ENCODE results near the gene TMEM132D. TPM values are rescaled to one million over a fixed set of nuclear protein-coding genes. Genes with fewer than 3 reads are reported as not detected.

TMEM132D gene
- total and polyA plus RNA-seq, 2 donors (not counting 3 experiments of a cell fraction or from before 2014, with no cell fraction given), result not detected

DNA sequence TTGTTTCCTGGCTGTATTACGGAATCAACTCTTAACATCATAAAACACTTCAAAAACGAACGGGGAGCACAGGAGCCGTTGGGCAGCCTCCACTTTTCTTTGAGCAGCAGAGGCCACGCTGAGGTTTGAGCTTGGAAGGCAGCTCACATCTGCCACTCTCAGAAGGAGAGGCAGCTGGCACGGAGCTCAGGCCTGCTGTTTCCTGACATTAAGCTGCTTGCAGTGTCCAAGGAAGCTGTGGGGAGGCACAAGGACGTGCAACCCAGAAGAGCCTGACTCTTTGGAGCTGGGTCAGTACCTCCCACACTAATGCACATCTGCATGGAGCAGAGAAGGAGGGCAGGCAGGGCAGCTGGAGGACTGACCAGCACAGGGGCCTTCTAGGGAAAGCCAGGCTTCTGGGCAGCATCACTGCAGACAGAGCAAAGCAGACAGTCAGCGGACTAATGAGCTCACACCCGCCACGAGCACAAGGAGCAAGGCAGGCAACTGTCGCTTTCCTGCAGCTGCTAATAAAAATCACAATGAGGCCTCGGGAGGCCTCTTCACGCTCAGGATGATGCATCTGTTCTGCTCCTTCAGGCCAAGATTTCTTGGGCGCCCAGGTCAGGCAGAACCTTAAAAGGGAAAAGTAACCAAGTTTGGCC is 839.5 kb downstream of the TMEM132D start:
- dilution Hi-C loops (cut with MboI; ENCODE audit: extremely low pct_ligation_motif_present, low sequenced_read_pairs) (no loop called here), intact Hi-C loops (cut with micrococcal nuclease) (no loop called here)
- Histone ChIP-seq H2AFZ (ENCODE audit: low read depth, low read length) (no peak overlapping the region), H3K27me3 (ENCODE audit: control insufficient read depth in 2 of 2, insufficient read depth in 2 of 2, low read length in 2 of 2) (no peaks in the 10 kb centered on the region), H3K4me2 (ENCODE audit: insufficient read depth, low read length) (no peak overlapping the region), H4K20me1 (replicated peaks; ENCODE audit: control insufficient read depth, extremely low read depth, insufficient read depth, low read length) (no peaks in the 10 kb centered on the region), H3K9ac (replicated peaks; ENCODE audit: extremely low read depth, insufficient read depth, low read length) (no peak overlapping the region), H3K27ac (ENCODE audit: insufficient read depth, low read depth, low read length) (no peak overlapping the region), H3K9me1 (replicated peaks; ENCODE audit: control insufficient read depth, extremely low read depth, insufficient read depth, low read length) (no peaks in the 10 kb centered on the region), H3K9me3 (replicated peaks; ENCODE audit: control insufficient read depth, insufficient read depth, low read length) (peaks cover 11% of the 10 kb centered on the region), H3K79me2 (ENCODE audit: control insufficient read depth, insufficient read depth, low read length) (no peaks in the 10 kb centered on the region), H3K4me3 (replicated peaks in 1 of 3; ENCODE audit: insufficient read depth in 1 of 3, low read depth in 1 of 3, low read length in 3 of 3) (no peak overlapping the region), H3K36me3 (ENCODE audit: control insufficient read depth in 2 of 2, extremely low read depth in 1 of 2, insufficient read depth in 2 of 2, low read length in 2 of 2) (no peaks in the 10 kb centered on the region), H3K4me1 (ENCODE audit: control insufficient read depth, extremely low read depth, insufficient read depth, low read length) (no peaks in the 10 kb centered on the region)
- CTCF ChIA-PET, result no interaction called here
- no TSS peak for BruUV-seq (replicated peaks)
- POLR2A ChIA-PET, result no interaction called here
- DNase-seq (ENCODE audit: low read depth, low spot score), result no peak
- TF ChIP-seq, protein P1, sequence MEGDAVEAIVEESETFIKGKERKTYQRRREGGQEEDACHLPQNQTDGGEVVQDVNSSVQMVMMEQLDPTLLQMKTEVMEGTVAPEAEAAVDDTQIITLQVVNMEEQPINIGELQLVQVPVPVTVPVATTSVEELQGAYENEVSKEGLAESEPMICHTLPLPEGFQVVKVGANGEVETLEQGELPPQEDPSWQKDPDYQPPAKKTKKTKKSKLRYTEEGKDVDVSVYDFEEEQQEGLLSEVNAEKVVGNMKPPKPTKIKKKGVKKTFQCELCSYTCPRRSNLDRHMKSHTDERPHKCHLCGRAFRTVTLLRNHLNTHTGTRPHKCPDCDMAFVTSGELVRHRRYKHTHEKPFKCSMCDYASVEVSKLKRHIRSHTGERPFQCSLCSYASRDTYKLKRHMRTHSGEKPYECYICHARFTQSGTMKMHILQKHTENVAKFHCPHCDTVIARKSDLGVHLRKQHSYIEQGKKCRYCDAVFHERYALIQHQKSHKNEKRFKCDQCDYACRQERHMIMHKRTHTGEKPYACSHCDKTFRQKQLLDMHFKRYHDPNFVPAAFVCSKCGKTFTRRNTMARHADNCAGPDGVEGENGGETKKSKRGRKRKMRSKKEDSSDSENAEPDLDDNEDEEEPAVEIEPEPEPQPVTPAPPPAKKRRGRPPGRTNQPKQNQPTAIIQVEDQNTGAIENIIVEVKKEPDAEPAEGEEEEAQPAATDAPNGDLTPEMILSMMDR (IDR thresholded peaks at IDR 0.05; ENCODE audit: extremely low read depth in 1 of 2, insufficient read depth in 1 of 2, low read depth in 1 of 2, low read length in 2 of 2), result no peak
- TF ChIP-seq FOS (IDR thresholded peaks at IDR 0.05; ENCODE audit: borderline replicate concordance, insufficient read depth, low read length) (no peak), POLR2AphosphoS5 (IDR thresholded peaks at IDR 0.05; ENCODE audit: insufficient read depth, low read depth, low read length) (no peak)
- no peak for FAIRE-seq

DNA sequence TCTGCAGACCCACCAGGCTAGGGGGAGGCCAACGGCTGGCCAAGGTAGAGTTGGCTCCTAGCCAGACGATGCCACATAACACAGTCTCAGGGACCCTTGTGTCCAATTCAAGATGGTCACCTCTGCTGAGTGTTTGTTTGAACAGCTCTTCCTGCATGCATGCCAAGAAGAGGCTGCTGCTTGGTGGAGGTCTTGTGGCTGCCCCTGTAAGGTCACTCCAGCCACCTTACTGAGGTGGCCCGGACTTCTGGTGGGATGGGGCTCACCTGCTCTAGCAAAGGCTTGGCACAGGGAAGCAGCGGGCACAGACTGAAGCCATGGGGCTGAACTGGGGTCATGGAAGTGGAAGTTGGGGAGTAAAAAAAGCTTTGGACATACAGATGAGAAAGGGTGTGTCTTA is 840.2 kb downstream of the TMEM132D start:
- no peak overlapping the region for H3K9ac ChIP-seq (replicated peaks; ENCODE audit: extremely low read depth, insufficient read depth, low read length)
- no peak overlapping the region for H3K27ac ChIP-seq (ENCODE audit: insufficient read depth, low read depth, low read length)
- H4K20me1 ChIP-seq (replicated peaks; ENCODE audit: control insufficient read depth, extremely low read depth, insufficient read depth, low read length), result no peaks in the 10 kb centered on the region
- H3K79me2 ChIP-seq (ENCODE audit: control insufficient read depth, insufficient read depth, low read length), result no peaks in the 10 kb centered on the region
- no peak overlapping the region for H3K4me3 ChIP-seq (replicated peaks in 1 of 3; ENCODE audit: insufficient read depth in 1 of 3, low read depth in 1 of 3, low read length in 3 of 3)
- H3K36me3 ChIP-seq (ENCODE audit: control insufficient read depth in 2 of 2, extremely low read depth in 1 of 2, insufficient read depth in 2 of 2, low read length in 2 of 2), result no peaks in the 10 kb centered on the region
- peaks cover 8% of the 10 kb centered on the region for H3K9me3 ChIP-seq (replicated peaks; ENCODE audit: control insufficient read depth, insufficient read depth, low read length)
- FAIRE-seq (no peak), DNase-seq (ENCODE audit: low read depth, low spot score) (no peak)
- H2AFZ ChIP-seq (ENCODE audit: low read depth, low read length), result no peak overlapping the region
- intact Hi-C loops (cut with micrococcal nuclease), result no loop called here
- no TSS peak for BruUV-seq (replicated peaks)
- no peaks in the 10 kb centered on the region for H3K9me1 ChIP-seq (replicated peaks; ENCODE audit: control insufficient read depth, extremely low read depth, insufficient read depth, low read length)
- CTCF ChIA-PET, result no interaction called here
- H3K4me1 ChIP-seq (ENCODE audit: control insufficient read depth, extremely low read depth, insufficient read depth, low read length), result no peaks in the 10 kb centered on the region
- POLR2A ChIA-PET, result no interaction called here
- no peaks in the 10 kb centered on the region for H3K27me3 ChIP-seq (ENCODE audit: control insufficient read depth in 2 of 2, insufficient read depth in 2 of 2, low read length in 2 of 2)
- dilution Hi-C loops (cut with MboI; ENCODE audit: extremely low pct_ligation_motif_present, low sequenced_read_pairs), result no loop called here
- H3K4me2 ChIP-seq (ENCODE audit: insufficient read depth, low read length), result no peak overlapping the region
- TF ChIP-seq EZH2 (IDR thresholded peaks at IDR 0.05; ENCODE audit: borderline replicate concordance, low read depth, low read length, severe bottlenecking) (no peak), GATA2 (IDR thresholded peaks at IDR 0.05; ENCODE audit: insufficient read depth, insufficient read length, low read depth, low read length) (no peak), FOS (IDR thresholded peaks at IDR 0.05; ENCODE audit: borderline replicate concordance, insufficient read depth, low read length) (no peak), JUN (IDR thresholded peaks at IDR 0.05; ENCODE audit: borderline replicate concordance, insufficient read depth, insufficient read length, low read depth) (no peak), MYC (IDR thresholded peaks at IDR 0.05; ENCODE audit: low read depth, low read length) (no peak), POLR2AphosphoS5 (IDR thresholded peaks at IDR 0.05; ENCODE audit: insufficient read depth, low read depth, low read length) (no peak), POLR2A (IDR thresholded peaks at IDR 0.05; ENCODE audit: low read depth, low read length) (no peak)
- TF ChIP-seq, protein P2, sequence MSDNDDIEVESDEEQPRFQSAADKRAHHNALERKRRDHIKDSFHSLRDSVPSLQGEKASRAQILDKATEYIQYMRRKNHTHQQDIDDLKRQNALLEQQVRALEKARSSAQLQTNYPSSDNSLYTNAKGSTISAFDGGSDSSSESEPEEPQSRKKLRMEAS (IDR thresholded peaks at IDR 0.05; ENCODE audit: insufficient read depth, insufficient read length), result no peak
- TF ChIP-seq, protein P1 (IDR thresholded peaks at IDR 0.05; ENCODE audit: extremely low read depth in 1 of 2, insufficient read depth in 1 of 2, low read depth in 1 of 2, low read length in 2 of 2), result no peak
